ENCODE measurements around the gene ATF7IP2.
"Not testable (repeated sequence)": the region's sequence is repeated elsewhere in the genome, so short reads cannot be mapped to it uniquely, and the experiment has no call there.

The ATF7IP2 gene

GRCh38 chr16:10343124-10343760 lies 42.6 kb upstream of the ATF7IP2 start:
- TF ChIP-seq CSDC2 (CRISPR knock-in tag; IDR thresholded peaks at IDR 0.05) (no peak), ISL1 (CRISPR knock-in tag; IDR thresholded peaks at IDR 0.05) (no peak), SNAI2 (CRISPR knock-in tag; IDR thresholded peaks at IDR 0.05) (no peak), POU6F1 (CRISPR knock-in tag; IDR thresholded peaks at IDR 0.05; ENCODE audit: borderline replicate concordance, low read depth) (no peak), ZFP30 (CRISPR knock-in tag; IDR thresholded peaks at IDR 0.05) (no peak), GLIS3 (CRISPR knock-in tag; IDR thresholded peaks at IDR 0.05) (no peak), CSRNP3 (CRISPR knock-in tag; IDR thresholded peaks at IDR 0.05) (no peak), ESRRG (CRISPR knock-in tag; IDR thresholded peaks at IDR 0.05) (no peak), ZFP3 (CRISPR knock-in tag; IDR thresholded peaks at IDR 0.05) (no peak), TOX (CRISPR knock-in tag; IDR thresholded peaks at IDR 0.05; ENCODE audit: borderline replicate concordance) (no peak), ARNTL (CRISPR knock-in tag; IDR thresholded peaks at IDR 0.05; ENCODE audit: borderline replicate concordance, low read depth) (no peak), BACH2 (CRISPR knock-in tag; IDR thresholded peaks at IDR 0.05; ENCODE audit: borderline replicate concordance) (no peak), PATZ1 (CRISPR knock-in tag; IDR thresholded peaks at IDR 0.05; ENCODE audit: borderline replicate concordance) (no peak), TSHZ2 (CRISPR knock-in tag; IDR thresholded peaks at IDR 0.05) (no peak), ZNF8 (CRISPR knock-in tag; IDR thresholded peaks at IDR 0.05) (no peak), CREB5 (CRISPR knock-in tag; IDR thresholded peaks at IDR 0.05; ENCODE audit: low read depth) (no peak)
- no peak for ATAC-seq

GRCh38 chr16:10344699-10345098 lies 41.2 kb upstream of the ATF7IP2 start:
- not testable (repeated sequence) for ATAC-seq

GRCh38 chr16:10345629-10346028 lies 40.2 kb upstream of the ATF7IP2 start:
- ATAC-seq, result no peak
- no peak for TF ChIP-seq ARNTL (CRISPR knock-in tag; IDR thresholded peaks at IDR 0.05; ENCODE audit: borderline replicate concordance, low read depth)
- no peak for TF ChIP-seq TSHZ2 (CRISPR knock-in tag; IDR thresholded peaks at IDR 0.05)
- TF ChIP-seq PATZ1 (CRISPR knock-in tag; IDR thresholded peaks at IDR 0.05; ENCODE audit: borderline replicate concordance), result no peak
- TF ChIP-seq ZFP3 (CRISPR knock-in tag; IDR thresholded peaks at IDR 0.05), result no peak
- no peak for TF ChIP-seq ESRRG (CRISPR knock-in tag; IDR thresholded peaks at IDR 0.05)
- no peak for TF ChIP-seq ZC3H10 (CRISPR knock-in tag; IDR thresholded peaks at IDR 0.05)
- TF ChIP-seq CSRNP3 (CRISPR knock-in tag; IDR thresholded peaks at IDR 0.05), result no peak
- no peak for TF ChIP-seq SNAI2 (CRISPR knock-in tag; IDR thresholded peaks at IDR 0.05)
- TF ChIP-seq ZFP30 (CRISPR knock-in tag; IDR thresholded peaks at IDR 0.05), result no peak
- TF ChIP-seq ISL1 (CRISPR knock-in tag; IDR thresholded peaks at IDR 0.05), result no peak
- no peak for TF ChIP-seq CREB5 (CRISPR knock-in tag; IDR thresholded peaks at IDR 0.05; ENCODE audit: low read depth)
- TF ChIP-seq CSDC2 (CRISPR knock-in tag; IDR thresholded peaks at IDR 0.05), result no peak
